ENCODE measurements around the gene HTRA3.
"Not testable (repeated sequence)": the region's sequence is repeated elsewhere in the genome, so short reads cannot be mapped to it uniquely, and the experiment has no call there.

The HTRA3 gene

GRCh38 chr4:8346838-8347605 lies 77.5 kb downstream of the HTRA3 start:
- DNase-seq = no peak

- no peak for DNase-seq
These were observed 78.1 kb downstream of the HTRA3 start for GRCh38 chr4:8347660-8348059.

GRCh38 chr4:8348071-8348470 lies 78.5 kb downstream of the HTRA3 start:
- peak; percentile 44 for DNase-seq

- not testable (repeated sequence) for DNase-seq
These were observed 79.7 kb downstream of the HTRA3 start for GRCh38 chr4:8349236-8349635.

- no peak for DNase-seq
These were observed 80.2 kb downstream of the HTRA3 start for GRCh38 chr4:8349664-8350236.

GRCh38 chr4:8350352-8350751 lies 80.8 kb downstream of the HTRA3 start:
- no peak for DNase-seq

- DNase-seq = no peak
These were observed 81.4 kb downstream of the HTRA3 start for GRCh38 chr4:8350841-8351461.

- no peak for DNase-seq
These were observed 82.4 kb downstream of the HTRA3 start for GRCh38 chr4:8351931-8352367.

GRCh38 chr4:8352368-8353157 lies 83.0 kb downstream of the HTRA3 start:
- no peak for DNase-seq

GRCh38 chr4:8353158-8353669 lies 83.7 kb downstream of the HTRA3 start:
- DNase-seq = no peak

- DNase-seq = no peak
These were observed 84.4 kb downstream of the HTRA3 start for GRCh38 chr4:8353912-8354453.

- DNase-seq = no peak
These were observed 85.8 kb downstream of the HTRA3 start for GRCh38 chr4:8355306-8355705.

- DNase-seq = no peak
These were observed 86.5 kb downstream of the HTRA3 start for GRCh38 chr4:8355864-8356565.

All from hematopoietic multipotent progenitor cell treated with erythropoietin and hydrocortisone succinate and interleukin-3 and kit ligand, for 6 days (in vitro differentiated cells).